ENCODE results near the gene LRRC51.

- TF ChIP-seq CTCF (IDR thresholded peaks at IDR 0.05) (no peak), EZH2 (IDR thresholded peaks at IDR 0.05; ENCODE audit: borderline replicate concordance, insufficient read depth, low read depth, low read length, poor library complexity, severe bottlenecking) (no peak)
Measured at GRCh38 chr11:72102162-72102561, 21.5 kb downstream of the LRRC51 start.
